PFSK-1 (cell line): ENCODE measurements around the gene FKBP4.

Experiments
- POLR2AphosphoS5 ChIP-seq: IDR thresholded peaks from 2 replicates; pipeline ENCODE4 v1.6.1; 2012; ENCODE audit warnings: low read depth, mild to moderate bottlenecking, control low read depth, low read length, moderate library complexity
- REST ChIP-seq, 2 experiments: IDR thresholded peaks; 2 replicates each; pipeline versions ENCODE4 v1.6.1 to v1.8.0; 2011 to 2012; ENCODE audit warnings: low read depth in 2 of 2, low read length in 2 of 2, control low read depth in 1 of 2, inconsistent platforms in 1 of 2, mild to moderate bottlenecking in 1 of 2, moderate library complexity in 1 of 2; ENCODE audit not compliant: insufficient read depth in 1 of 2
- TAF1 ChIP-seq: IDR thresholded peaks from 2 replicates; pipeline ENCODE4 v1.6.1; 2012; ENCODE audit warnings: low read length, control low read depth, borderline replicate concordance; ENCODE audit not compliant: insufficient read depth

GRCh38 chr12:2745655-2746054, 49.1 kb upstream of the FKBP4 start:
- no peak for TF ChIP-seq TAF1
- TF ChIP-seq POLR2AphosphoS5: no peak
- TF ChIP-seq REST (IDR thresholded peaks at IDR 0.05; ENCODE audit: insufficient read depth in 1 of 2, low read depth in 2 of 2, low read length in 2 of 2): no peak
